Neural cell (in vitro differentiated cells): ENCODE measurements around the gene FBXO8.

Experiments used
- EP300 ChIP-seq: fragments of 450-650 bp; conservative IDR thresholded peaks from 2 replicates; pipeline ENCODE4 v1.6.1; 2014; ENCODE audit warnings: antibody characterized with exemption, mild to moderate bottlenecking, moderate library complexity; ENCODE audit not compliant: poor library complexity, severe bottlenecking
- EZH2 ChIP-seq: fragments of 200-600, 300-800 bp; shearing (Covaris generic), sonication (generic); IDR thresholded peaks from 2 replicates; pipeline ENCODE4 v1.6.1; 2014; ENCODE audit warnings: antibody characterized with exemption, low read length, borderline replicate concordance, mild to moderate bottlenecking; ENCODE audit not compliant: insufficient read depth, poor library complexity, severe bottlenecking
- MXI1 ChIP-seq: fragments of 450-650 bp; conservative IDR thresholded peaks from 2 replicates; pipeline ENCODE4 v1.6.1; 2014; ENCODE audit warnings: antibody characterized with exemption, mild to moderate bottlenecking; ENCODE audit not compliant: poor library complexity, severe bottlenecking
- POLR2AphosphoS5 ChIP-seq: IDR thresholded peaks from 2 replicates; pipeline ENCODE4 v1.6.1; 2012
- RAD21 ChIP-seq: fragments of 450-650 bp; conservative IDR thresholded peaks from 2 replicates; pipeline ENCODE4 v1.6.1; 2014; ENCODE audit warnings: antibody characterized with exemption, mild to moderate bottlenecking, moderate library complexity
- SMC3 ChIP-seq: fragments of 450-650 bp; conservative IDR thresholded peaks from 2 replicates; pipeline ENCODE4 v1.6.1; 2014; ENCODE audit warnings: antibody characterized with exemption, mild to moderate bottlenecking, moderate library complexity; ENCODE audit not compliant: poor library complexity
- TAF1 ChIP-seq: IDR thresholded peaks from 2 replicates; pipeline ENCODE4 v1.6.1; 2012; ENCODE audit warnings: low read depth
- TF ChIP-seq, protein P1 (sequence below): IDR thresholded peaks from 2 replicates; pipeline ENCODE4 v1.6.1; 2012; ENCODE audit warnings: borderline replicate concordance
- TF ChIP-seq, protein P2 (sequence below): fragments of 450-650 bp; IDR thresholded peaks from 2 replicates; pipeline ENCODE4 v1.5.1; 2014; ENCODE audit warnings: antibody characterized with exemption, mild to moderate bottlenecking, moderate library complexity; ENCODE audit not compliant: poor library complexity, severe bottlenecking

- TF ChIP-seq, protein P1, sequence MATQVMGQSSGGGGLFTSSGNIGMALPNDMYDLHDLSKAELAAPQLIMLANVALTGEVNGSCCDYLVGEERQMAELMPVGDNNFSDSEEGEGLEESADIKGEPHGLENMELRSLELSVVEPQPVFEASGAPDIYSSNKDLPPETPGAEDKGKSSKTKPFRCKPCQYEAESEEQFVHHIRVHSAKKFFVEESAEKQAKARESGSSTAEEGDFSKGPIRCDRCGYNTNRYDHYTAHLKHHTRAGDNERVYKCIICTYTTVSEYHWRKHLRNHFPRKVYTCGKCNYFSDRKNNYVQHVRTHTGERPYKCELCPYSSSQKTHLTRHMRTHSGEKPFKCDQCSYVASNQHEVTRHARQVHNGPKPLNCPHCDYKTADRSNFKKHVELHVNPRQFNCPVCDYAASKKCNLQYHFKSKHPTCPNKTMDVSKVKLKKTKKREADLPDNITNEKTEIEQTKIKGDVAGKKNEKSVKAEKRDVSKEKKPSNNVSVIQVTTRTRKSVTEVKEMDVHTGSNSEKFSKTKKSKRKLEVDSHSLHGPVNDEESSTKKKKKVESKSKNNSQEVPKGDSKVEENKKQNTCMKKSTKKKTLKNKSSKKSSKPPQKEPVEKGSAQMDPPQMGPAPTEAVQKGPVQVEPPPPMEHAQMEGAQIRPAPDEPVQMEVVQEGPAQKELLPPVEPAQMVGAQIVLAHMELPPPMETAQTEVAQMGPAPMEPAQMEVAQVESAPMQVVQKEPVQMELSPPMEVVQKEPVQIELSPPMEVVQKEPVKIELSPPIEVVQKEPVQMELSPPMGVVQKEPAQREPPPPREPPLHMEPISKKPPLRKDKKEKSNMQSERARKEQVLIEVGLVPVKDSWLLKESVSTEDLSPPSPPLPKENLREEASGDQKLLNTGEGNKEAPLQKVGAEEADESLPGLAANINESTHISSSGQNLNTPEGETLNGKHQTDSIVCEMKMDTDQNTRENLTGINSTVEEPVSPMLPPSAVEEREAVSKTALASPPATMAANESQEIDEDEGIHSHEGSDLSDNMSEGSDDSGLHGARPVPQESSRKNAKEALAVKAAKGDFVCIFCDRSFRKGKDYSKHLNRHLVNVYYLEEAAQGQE: no peak
- TF ChIP-seq, protein P2, sequence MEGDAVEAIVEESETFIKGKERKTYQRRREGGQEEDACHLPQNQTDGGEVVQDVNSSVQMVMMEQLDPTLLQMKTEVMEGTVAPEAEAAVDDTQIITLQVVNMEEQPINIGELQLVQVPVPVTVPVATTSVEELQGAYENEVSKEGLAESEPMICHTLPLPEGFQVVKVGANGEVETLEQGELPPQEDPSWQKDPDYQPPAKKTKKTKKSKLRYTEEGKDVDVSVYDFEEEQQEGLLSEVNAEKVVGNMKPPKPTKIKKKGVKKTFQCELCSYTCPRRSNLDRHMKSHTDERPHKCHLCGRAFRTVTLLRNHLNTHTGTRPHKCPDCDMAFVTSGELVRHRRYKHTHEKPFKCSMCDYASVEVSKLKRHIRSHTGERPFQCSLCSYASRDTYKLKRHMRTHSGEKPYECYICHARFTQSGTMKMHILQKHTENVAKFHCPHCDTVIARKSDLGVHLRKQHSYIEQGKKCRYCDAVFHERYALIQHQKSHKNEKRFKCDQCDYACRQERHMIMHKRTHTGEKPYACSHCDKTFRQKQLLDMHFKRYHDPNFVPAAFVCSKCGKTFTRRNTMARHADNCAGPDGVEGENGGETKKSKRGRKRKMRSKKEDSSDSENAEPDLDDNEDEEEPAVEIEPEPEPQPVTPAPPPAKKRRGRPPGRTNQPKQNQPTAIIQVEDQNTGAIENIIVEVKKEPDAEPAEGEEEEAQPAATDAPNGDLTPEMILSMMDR: no peak
- no peak for TF ChIP-seq POLR2AphosphoS5
- TF ChIP-seq EZH2: no peak
- TF ChIP-seq EP300: no peak
- no peak for TF ChIP-seq SMC3
- no peak for TF ChIP-seq RAD21
- no peak for TF ChIP-seq TAF1
- no peak for TF ChIP-seq MXI1
These were observed 68.4 kb downstream of the FBXO8 start for GRCh38 chr4:174215057-174215456.
